Suprapubic skin (tissue), 4 donors: ENCODE results near the gene LRRC2. TPM values are rescaled to one million over a fixed set of nuclear protein-coding genes. Genes with fewer than 3 reads are reported as not detected.
"Not testable (repeated sequence)": the region's sequence is repeated elsewhere in the genome, so short reads cannot be mapped to it uniquely, and the experiment has no call there.

Source experiments
- DNase-seq, 2 donors: peaks; one replicate each; pipeline ENCODE4 v3.0.0-alpha.2; 2019; ENCODE audit warnings: low spot score in 2 of 2
- H3K27ac ChIP-seq: fragments of 200-600 bp; sonication (generic); one replicate; pipeline ENCODE4 v1.5.1; 2019
- H3K27me3 ChIP-seq: fragments of 200-600 bp; sonication (generic); one replicate; pipeline ENCODE4 v1.5.1; 2019
- H3K36me3 ChIP-seq: fragments of 200-600 bp; sonication (generic); one replicate; pipeline ENCODE4 v1.5.1; 2019
- H3K4me1 ChIP-seq: fragments of 200-600 bp; sonication (generic); one replicate; pipeline ENCODE4 v1.5.1; 2019
- H3K4me3 ChIP-seq: fragments of 200-600 bp; sonication (generic); one replicate; pipeline ENCODE4 v1.5.1; 2019; ENCODE audit warnings: mild to moderate bottlenecking
- H3K9me3 ChIP-seq: fragments of 200-600 bp; sonication (generic); one replicate; pipeline ENCODE4 v1.5.1; 2019
- EP300 ChIP-seq: sonication (generic); formaldehyde crosslinking; IDR thresholded peaks from one replicate; pipeline ENCODE4 v1.6.1; 2017; ENCODE audit warnings: antibody characterized with exemption
- POLR2A ChIP-seq, 2 donors: fragments of 450-650 bp; IDR thresholded peaks; one replicate each; pipeline ENCODE4 v1.6.1; 2017; ENCODE audit warnings: antibody characterized with exemption in 2 of 2, mild to moderate bottlenecking in 2 of 2, moderate library complexity in 2 of 2
- POLR2AphosphoS5 ChIP-seq, 3 donors: sonication (generic); formaldehyde crosslinking; IDR thresholded peaks; one replicate each; pipeline ENCODE4 v1.6.1; 2017; ENCODE audit warnings: antibody characterized with exemption in 3 of 3
- WGBS: methylation state at CpG from one replicate; pipeline ENCODE4 v1.1.5; 2018; 5-methylcytosine and 5-hydroxymethylcytosine counted together
- total RNA-seq, 4 donors: library from RNA; depleted of rRNA; stranded (reverse); fragments of >200 nt; gene quantifications; one replicate each; pipeline ENCODE4 v1.1.0, GENCODE V29; 2016
- TF ChIP-seq, protein P1 (sequence below), 2 donors: fragments of 200-600 bp in 1 of 2; fragments of 450-650 bp in 1 of 2; sonication (generic) in 1 of 2; IDR thresholded peaks; one replicate each; pipeline ENCODE4 v1.5.1; 2016 to 2019; ENCODE audit warnings: antibody characterized with exemption in 2 of 2, mild to moderate bottlenecking in 1 of 2, moderate library complexity in 1 of 2

The LRRC2 gene
- total RNA-seq, 4 donors from 2014 or later: 0.83 to 3.7 (median 2.6) TPM

DNA sequence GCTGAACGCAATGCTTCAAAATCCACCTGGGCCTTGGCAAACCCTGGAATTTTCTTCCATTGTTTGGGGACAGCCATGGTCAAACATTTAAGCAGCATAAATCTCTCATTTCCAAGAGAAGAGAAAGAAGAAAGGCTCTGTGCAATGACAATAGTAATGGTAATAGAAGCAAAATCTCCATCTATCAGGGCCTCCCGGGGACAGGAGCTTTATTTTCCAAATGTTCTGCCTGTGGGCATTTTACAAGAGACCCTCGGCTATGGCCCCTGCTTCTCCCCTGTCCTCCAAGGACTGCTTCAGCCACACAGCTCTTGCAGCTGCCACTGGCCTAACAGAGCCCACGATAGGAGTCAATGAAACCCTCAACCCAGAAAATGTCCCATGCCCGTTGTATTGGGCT, 33.5 kb upstream of the LRRC2 start:
- TF ChIP-seq POLR2A (IDR thresholded peaks at IDR 0.05): no peak
- Histone ChIP-seq H3K27ac (no peak overlapping the region), H3K4me1 (peaks cover 4% of the 10 kb centered on the region), H3K4me3 (no peak overlapping the region), H3K27me3 (no peaks in the 10 kb centered on the region), H3K9me3 (no peaks in the 10 kb centered on the region), H3K36me3 (no peaks in the 10 kb centered on the region)
- no peak for DNase-seq
- 80% methylated on average over 5 of the region's 5 CpGs for WGBS

DNA sequence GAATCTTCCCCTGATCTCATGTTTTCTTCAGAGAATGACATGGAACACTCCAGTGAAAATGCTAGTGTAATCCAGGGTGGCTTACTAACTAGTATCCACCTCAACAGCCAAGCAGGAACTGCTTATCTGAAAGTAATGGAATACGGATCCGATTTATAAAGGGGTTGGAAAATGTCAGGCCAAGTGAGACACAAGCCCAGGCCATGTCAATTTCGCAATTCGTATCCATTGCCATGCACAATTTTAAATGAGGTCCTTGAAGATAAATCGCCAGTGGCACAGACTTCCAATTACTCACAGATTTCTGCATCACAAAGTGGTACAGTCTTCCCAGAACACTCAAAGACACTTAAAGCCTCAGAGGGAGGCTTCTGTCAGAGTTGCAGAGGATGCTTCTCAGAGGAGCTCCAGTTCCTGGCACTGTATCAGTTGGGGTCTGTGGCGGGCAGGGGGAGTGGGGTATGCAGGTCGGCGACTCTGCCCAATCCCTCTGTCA, 29.8 kb upstream of the LRRC2 start:
- no peaks in the 10 kb centered on the region for H3K36me3 ChIP-seq
- DNase-seq: no peak
- 65% methylated on average over 8 of the region's 8 CpGs for WGBS
- H3K27me3 ChIP-seq: no peaks in the 10 kb centered on the region
- no peaks in the 10 kb centered on the region for H3K9me3 ChIP-seq
- peaks cover 4% of the 10 kb centered on the region for H3K4me1 ChIP-seq
- H3K27ac ChIP-seq: no peak overlapping the region
- TF ChIP-seq, protein P1, sequence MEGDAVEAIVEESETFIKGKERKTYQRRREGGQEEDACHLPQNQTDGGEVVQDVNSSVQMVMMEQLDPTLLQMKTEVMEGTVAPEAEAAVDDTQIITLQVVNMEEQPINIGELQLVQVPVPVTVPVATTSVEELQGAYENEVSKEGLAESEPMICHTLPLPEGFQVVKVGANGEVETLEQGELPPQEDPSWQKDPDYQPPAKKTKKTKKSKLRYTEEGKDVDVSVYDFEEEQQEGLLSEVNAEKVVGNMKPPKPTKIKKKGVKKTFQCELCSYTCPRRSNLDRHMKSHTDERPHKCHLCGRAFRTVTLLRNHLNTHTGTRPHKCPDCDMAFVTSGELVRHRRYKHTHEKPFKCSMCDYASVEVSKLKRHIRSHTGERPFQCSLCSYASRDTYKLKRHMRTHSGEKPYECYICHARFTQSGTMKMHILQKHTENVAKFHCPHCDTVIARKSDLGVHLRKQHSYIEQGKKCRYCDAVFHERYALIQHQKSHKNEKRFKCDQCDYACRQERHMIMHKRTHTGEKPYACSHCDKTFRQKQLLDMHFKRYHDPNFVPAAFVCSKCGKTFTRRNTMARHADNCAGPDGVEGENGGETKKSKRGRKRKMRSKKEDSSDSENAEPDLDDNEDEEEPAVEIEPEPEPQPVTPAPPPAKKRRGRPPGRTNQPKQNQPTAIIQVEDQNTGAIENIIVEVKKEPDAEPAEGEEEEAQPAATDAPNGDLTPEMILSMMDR (IDR thresholded peaks at IDR 0.05): no peak
- TF ChIP-seq POLR2A (IDR thresholded peaks at IDR 0.05) (no peak), EP300 (no peak), POLR2AphosphoS5 (IDR thresholded peaks at IDR 0.05) (no peak)
- no peak overlapping the region for H3K4me3 ChIP-seq

DNA sequence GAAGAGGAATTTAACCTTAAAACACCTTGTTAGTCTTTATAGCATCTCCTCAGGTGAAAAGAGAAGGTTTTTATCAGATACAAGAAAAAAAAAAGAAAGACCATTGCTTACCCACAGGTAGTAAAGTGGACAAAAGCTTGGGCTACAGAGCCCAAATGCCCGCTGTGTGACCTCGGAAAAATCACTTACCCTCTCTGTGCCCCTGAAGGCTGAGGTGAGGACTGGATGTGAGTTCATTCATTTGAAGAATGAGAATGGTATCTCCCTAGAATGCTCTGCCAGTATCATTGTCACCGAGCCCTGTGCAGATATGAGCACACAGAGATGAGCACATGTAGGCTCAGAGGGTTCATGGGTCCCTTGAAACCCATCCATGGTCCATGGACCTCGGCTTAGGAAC, 28.6 kb upstream of the LRRC2 start:
- no peak overlapping the region for H3K4me3 ChIP-seq
- H3K27me3 ChIP-seq: no peaks in the 10 kb centered on the region
- TF ChIP-seq, protein P1 (IDR thresholded peaks at IDR 0.05): no peak
- TF ChIP-seq POLR2A (IDR thresholded peaks at IDR 0.05) (no peak), EP300 (no peak), POLR2AphosphoS5 (IDR thresholded peaks at IDR 0.05) (no peak)
- H3K27ac ChIP-seq: no peak overlapping the region
- 95% methylated on average over 4 of the region's 4 CpGs for WGBS
- H3K36me3 ChIP-seq: no peaks in the 10 kb centered on the region
- no peak for DNase-seq
- no peaks in the 10 kb centered on the region for H3K9me3 ChIP-seq
- H3K4me1 ChIP-seq: peaks cover 4% of the 10 kb centered on the region

DNA sequence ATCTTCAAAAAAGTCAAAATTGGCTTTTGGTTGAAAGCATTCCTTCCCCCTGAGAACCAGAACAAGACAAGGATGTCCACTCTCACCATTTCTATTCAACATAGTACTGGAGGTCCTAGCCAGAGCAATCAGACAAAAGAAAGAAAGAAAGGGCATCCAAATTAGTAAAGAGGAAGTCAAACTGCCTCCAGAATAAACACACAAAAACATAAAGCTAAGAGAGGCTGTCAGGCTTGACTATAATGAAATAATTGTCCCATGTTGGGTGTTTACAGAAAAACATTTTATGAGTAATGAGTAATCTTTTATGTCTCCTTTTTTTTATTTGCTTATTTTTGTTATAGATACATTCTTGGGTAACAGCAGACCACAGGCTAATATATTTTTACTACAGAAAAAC, 27.9 kb upstream of the LRRC2 start:
- Histone ChIP-seq H3K9me3 (no peaks in the 10 kb centered on the region), H3K36me3 (no peaks in the 10 kb centered on the region), H3K4me1 (peaks cover 4% of the 10 kb centered on the region), H3K27ac (no peak overlapping the region), H3K27me3 (no peaks in the 10 kb centered on the region), H3K4me3 (no peak overlapping the region)
- TF ChIP-seq, protein P1 (IDR thresholded peaks at IDR 0.05): no peak
- DNase-seq: no peak

DNA sequence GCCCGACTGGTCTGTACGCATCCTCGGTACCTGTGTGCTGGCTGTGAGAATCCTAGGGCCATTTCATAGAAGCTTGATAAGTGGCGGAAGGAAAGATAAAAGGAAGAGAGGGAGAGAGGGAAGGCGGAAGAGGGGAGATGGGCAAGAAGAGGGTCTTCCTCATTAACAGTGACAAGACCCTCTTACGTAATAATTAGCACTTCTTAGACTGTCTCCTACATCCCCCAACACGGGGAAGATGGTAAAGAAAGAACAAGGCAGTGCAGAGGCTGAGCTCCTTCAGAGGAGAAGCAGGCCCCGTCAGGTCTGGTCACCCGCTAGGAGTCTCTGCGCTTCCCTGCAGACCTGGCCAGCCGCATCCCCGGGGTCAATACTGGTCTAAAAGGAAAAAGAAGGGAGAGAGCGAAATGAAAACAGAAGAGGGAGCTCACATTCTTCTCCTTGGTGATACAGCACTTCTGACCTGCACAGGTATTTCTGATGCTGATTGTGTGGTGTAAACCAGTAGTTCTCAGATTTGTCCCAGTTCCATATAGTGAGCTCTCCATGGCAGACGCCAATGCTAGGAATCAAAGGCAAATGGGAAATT, 27.3 kb upstream of the LRRC2 start:
- H3K4me3 ChIP-seq: no peak overlapping the region
- DNase-seq: no peak
- 85% methylated on average over 14 of the region's 14 CpGs for WGBS
- no peaks in the 10 kb centered on the region for H3K9me3 ChIP-seq
- TF ChIP-seq POLR2A (IDR thresholded peaks at IDR 0.05) (no peak), POLR2AphosphoS5 (IDR thresholded peaks at IDR 0.05) (no peak), EP300 (no peak)
- peaks cover 4% of the 10 kb centered on the region for H3K4me1 ChIP-seq
- H3K36me3 ChIP-seq: no peaks in the 10 kb centered on the region
- no peaks in the 10 kb centered on the region for H3K27me3 ChIP-seq
- H3K27ac ChIP-seq: no peak overlapping the region

DNA sequence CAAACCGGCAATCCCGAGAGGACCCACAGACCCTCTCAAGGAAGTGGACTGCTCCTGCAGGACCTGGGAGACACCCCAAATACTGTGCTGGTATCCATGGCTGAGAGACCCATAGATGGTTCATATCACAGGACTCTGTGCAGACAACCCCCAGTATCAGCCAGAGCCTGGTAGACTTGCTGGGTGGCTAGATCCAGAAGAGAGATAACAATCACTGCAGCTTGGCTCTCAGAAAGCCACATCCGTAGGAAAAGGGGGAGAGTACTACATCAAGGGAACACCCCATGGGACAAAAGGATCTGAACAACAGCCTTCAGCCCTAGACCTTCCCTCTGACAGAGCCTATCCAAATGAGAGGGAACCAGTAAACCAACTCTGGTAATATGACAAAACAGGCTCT, 21.2 kb upstream of the LRRC2 start:
- not testable (repeated sequence) for DNase-seq, H3K36me3 ChIP-seq, H3K27ac ChIP-seq, H3K4me3 ChIP-seq, H3K4me1 ChIP-seq, H3K9me3 ChIP-seq, H3K27me3 ChIP-seq
- 69% methylated on average over 3 of the region's 3 CpGs for WGBS

DNA sequence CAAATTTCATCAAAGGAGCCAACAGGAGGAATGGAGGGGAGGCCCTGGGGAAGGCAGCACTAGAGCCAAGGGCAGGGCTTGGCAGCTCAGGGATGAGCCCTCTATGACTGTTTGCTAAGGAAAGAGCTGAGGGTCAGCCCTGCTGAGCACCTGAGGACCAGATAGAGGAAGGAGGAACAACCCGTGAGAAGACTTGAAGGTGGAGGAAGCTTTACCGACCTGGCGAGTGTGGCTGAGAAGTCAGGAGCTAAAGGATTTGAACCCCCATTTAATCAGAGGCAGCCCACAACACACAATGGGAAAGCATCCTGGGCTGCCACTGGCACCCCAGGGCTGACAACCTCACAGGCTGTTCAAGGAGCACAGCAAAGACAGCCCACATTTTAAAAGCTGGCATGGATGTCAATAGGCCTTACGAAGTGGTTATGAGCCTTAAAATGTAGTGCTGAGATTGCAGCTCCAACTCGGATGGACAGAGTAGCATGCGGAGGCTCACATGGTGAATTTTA, 20.7 kb upstream of the LRRC2 start:
- Histone ChIP-seq H3K4me1 (no peaks in the 10 kb centered on the region), H3K27ac (no peak overlapping the region), H3K36me3 (no peaks in the 10 kb centered on the region), H3K27me3 (no peaks in the 10 kb centered on the region), H3K9me3 (no peaks in the 10 kb centered on the region), H3K4me3 (no peak overlapping the region)
- DNase-seq: no peak
- WGBS: 93% methylated on average over 6 of the region's 6 CpGs
- TF ChIP-seq, protein P1 (IDR thresholded peaks at IDR 0.05): no peak
- TF ChIP-seq POLR2A (IDR thresholded peaks at IDR 0.05) (no peak), EP300 (no peak), POLR2AphosphoS5 (IDR thresholded peaks at IDR 0.05) (no peak)
